DMS114 treated with DMSO at 0.1 percent for 48 hours (cell line): Measurements from ENCODE around the gene TMEM213.

Experiments used
- DNase-seq: peaks from one replicate; lab custom pipeline; 2025; ENCODE audit not compliant: unreplicated experiment; lab: John Stamatoyannopoulos, UW

The TMEM213 gene, protein sequence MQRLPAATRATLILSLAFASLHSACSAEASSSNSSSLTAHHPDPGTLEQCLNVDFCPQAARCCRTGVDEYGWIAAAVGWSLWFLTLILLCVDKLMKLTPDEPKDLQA

GRCh38 chr7:138797715-138798320 is at the start of gene TMEM213, which contains the start of gene ATP6V0A4:
Gene TMEM213, plus strand, starts transcription at chr7:138797994. Its CDS starts 111 bp downstream, at chr7:138798105.
Gene ATP6V0A4, minus strand, starts transcription at chr7:138798196. Its CDS starts 26,949 bp downstream, at chr7:138771247.
- DNase-seq = no peak

GRCh38 chr7:138748666-138749065 is 49.1 kb upstream of the TMEM213 start:
- no peak for DNase-seq

DNA sequence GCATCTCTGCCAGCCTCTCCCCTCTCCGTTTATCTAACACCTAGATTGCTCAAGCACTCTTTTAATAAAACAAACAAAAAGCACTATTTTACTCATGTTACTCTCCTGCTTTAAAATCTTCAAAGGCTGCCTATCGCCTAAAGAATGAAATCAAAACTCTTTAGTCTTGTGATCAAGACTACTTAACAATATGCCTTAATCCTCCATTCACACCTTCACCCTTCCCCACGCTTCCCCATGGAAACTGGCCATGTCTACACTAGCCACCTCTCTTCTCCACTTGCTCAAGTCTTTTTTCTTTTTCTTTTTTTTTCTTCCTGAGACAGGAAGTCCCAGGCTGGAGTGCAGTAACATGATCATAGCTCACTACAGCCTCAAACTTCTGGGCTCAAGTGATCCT is 47.8 kb upstream of the TMEM213 start:
- no peak for DNase-seq

DNA sequence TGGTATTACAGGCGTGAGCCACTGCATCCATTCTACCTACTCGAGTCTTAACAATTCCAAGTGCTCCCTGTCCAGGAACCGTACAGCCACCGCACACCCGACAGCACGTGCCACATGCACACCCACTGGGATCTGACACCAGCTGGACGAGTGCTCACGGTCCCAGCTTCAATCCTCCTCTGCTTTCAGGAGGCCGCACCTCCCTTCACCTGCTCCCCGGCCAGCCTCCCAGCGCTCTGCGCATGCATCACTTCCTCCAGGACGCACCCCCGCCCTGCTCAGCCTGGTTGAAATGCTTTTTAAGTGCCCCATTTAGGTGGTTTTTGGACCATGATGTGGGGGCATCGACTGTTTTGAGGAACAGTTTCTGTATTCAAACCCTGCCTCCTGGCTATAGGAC is 47.3 kb upstream of the TMEM213 start:
- DNase-seq = no peak

DNA sequence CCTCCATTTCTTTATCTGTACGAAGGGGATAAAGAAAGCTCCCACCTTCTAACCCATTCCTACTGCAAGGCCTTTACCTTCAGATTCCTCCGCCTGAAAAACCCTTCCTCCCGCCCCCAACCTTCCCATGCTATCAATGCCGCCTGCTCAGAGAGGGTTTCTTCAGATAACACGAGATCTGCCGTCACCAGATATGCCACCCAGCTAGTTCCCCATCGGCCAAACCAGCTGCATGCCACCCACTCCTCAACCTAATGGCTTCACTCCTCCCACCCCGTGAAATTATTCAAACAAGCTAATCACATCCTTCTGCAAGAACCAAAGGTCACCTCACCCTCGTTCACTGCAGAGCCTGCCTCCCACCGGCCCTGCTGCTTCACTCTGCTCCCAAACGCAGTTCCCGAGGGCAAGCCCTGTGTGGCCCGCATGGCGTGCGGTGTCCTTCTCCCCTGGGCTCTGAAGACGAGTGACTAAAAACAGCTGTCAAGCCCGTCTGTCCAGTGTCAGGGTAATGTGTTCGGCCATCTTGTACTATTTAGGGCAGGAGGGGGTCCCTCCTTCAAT is 46.8 kb upstream of the TMEM213 start:
- DNase-seq = no peak

GRCh38 chr7:138752518-138753149 is 45.2 kb upstream of the TMEM213 start:
- DNase-seq = no peak

DNA sequence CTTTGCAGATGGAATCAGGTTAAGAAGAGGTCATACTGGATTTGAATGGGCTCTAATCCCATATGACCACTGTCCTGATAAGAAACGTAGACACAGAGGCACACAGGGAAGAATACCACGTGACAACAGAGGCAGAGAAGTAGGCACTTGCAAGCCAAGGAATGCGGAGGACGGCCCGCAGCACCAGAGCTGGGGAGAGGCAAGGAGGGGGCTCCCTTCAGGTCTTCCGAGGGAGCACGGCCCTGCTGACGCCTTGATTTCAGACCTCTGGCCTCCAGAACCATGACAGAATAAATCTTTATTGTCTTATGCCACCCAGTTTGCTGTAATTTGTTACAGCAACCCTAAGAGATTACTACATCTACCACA is 44.7 kb upstream of the TMEM213 start:
- DNase-seq = no peak

GRCh38 chr7:138753610-138754009 is 44.2 kb upstream of the TMEM213 start:
- DNase-seq = no peak

- DNase-seq = no peak
Observed at GRCh38 chr7:138755331-138755747, 42.5 kb upstream of the TMEM213 start.

GRCh38 chr7:138755842-138756590 is 41.8 kb upstream of the TMEM213 start:
- no peak for DNase-seq

DNA sequence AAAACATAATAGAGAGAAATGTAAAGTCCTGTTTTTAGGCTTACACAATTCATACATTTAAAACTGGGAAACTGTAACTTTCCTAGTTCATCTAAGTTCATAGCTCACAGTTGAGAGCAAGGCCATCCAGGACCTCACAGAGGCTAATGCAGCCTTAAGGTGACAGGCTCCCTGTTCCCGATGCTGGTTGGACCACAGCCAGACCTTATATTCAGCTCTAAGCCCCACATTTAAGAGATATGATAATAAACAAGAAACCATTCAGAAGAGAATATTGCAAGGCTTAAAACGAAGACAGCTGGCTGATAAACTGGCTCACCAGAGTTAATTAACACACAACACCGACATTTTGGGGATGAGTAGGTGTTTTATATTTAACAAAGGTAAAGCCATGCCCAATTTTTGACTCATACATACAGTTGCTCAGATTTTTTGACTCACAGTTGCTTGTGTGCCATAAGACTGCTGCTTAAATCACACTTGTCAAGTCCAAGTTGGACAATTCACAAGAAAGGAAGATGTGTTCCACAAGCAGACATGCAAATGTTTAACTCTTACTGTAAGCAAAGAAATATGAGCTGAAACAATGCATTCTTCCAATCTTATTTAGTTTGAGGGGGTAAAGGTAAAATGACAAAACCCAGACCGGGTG is 41.1 kb upstream of the TMEM213 start:
- DNase-seq = no peak

GRCh38 chr7:138768241-138768640 is 29.6 kb upstream of the TMEM213 start:
- no peak for DNase-seq

GRCh38 chr7:138770904-138771303 is 26.9 kb upstream of the TMEM213 start:
- no peak for DNase-seq

- DNase-seq = no peak
Observed at GRCh38 chr7:138773176-138773575, 24.6 kb upstream of the TMEM213 start.

DNA sequence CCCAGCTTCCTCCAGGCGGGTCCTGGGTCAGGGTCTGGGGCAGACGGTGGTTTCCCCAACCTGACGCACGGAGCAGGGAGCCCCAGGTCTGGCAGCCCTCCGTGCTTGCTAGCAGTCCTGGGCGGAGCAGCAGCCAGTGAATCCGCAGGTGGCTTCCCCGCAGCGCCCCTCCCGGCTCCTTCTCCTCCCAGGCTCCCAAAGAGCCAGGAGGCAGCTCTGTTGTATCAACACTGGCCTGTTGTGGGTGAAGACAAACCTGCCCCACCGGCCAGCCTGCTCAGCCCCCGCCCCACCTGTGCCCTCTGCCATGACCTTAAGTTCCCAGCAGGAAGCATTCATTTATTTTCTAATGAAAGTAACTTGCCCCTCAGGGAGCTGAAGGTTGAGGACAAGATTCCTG is 24.0 kb upstream of the TMEM213 start:
- no peak for DNase-seq

DNA sequence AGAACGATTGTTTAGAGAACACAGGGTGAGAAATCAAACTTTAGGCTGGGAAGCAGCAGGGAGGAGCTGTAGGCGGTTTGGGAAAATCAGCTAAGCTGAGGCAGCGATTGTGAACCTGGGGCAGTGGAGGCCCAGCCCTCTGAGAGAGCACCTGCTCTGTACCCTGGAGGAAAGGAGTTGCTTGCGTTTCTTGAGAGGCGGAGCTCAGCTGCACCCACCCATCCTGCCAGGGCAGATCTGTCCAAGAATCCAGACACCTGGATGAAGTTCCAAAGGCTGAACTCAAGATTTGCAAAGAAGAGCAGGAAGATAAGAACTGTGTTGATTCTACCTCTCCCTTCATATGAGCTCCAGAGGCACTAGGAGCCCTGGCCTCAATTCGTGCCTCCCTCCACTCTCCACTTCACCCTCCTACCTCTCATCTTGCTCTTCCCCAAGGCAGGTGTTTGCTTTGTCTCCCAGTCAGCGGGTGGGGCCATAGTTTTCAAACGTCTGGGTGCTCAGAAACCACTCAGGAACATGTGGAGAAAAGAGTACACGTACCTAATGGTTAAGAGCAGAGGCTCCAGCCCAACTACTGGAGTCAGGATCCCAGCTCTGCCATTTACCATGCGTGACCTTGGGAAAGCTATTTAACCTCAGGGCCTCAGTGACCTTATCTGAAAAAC is 21.5 kb upstream of the TMEM213 start:
- DNase-seq = no peak

DNA sequence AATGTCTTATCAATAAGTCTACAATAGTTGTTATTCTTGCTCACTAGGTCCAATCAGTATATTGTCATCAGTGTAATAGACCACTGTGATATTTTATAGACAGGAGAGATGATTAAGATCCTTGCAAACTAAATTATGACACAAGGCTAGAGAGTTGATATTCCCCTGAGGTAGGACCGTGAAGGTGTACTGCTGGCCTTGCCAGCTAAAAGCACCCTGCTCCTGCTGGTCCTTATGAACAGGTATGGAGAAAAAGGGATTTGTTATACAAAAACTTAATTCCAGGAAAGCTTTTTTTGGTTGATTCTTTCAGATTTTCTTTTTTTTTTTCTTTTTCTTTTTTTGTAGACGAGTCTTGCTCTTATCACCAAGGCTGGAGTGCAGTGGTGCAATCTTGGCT is 16.8 kb upstream of the TMEM213 start:
- DNase-seq = no peak

GRCh38 chr7:138784692-138785091 is 13.1 kb upstream of the TMEM213 start:
- DNase-seq = no peak

DNA sequence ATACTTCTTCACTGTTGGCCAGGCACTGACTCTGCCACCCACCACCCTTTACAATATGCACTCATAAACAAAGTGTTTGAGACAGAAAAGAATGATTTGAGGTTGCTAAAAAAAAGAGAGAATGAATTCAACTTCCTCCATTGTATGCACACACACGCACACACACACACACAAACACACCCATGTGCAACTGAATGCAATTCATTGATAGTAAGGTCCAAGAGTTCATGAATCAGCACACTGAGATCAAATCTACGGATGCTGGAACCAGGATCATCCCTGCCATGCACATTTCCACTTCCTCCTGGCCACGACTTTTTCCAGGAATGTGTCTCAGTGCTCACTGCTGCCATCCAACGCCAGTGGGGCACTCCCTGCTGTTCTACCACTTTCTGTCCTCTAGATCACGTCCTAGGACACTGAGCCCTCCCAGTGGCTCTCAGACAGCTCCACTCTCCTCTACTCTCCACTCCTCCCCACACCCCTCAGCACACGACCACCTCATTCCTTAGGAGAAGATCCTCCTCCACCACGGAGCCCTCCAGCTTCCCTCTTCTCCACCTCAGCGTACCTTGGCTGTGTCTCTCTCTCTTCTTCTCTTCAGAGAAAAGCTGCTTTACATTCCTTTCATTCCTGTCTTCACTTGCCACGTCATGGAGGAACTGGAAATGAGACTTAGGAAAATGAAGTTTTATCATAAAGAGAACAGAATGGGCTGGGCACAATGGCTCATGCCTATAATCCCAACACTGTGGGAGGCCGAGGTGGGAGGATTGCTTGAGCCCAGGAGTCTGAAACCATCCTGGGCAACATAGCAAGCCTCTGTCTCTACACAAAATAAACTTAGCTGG is 12.0 kb upstream of the TMEM213 start:
- DNase-seq = no peak
